KOPT-K1 (cell line): ENCODE measurements around the gene CCDC158.
"Not testable (repeated sequence)": the region's sequence is repeated elsewhere in the genome, so short reads cannot be mapped to it uniquely, and the experiment has no call there.

ENCODE experiments used
- H3K27ac ChIP-seq: fragments of 200-600 bp; sonication (generic); 2 replicates; pipeline ENCODE4 v1.5.1; 2016; ENCODE audit warnings: antibody characterized with exemption, mild to moderate bottlenecking, low read depth, low read length; ENCODE audit not compliant: poor library complexity, severe bottlenecking
- H3K36me3 ChIP-seq: fragments of 200-600 bp; sonication (generic); 2 replicates; pipeline ENCODE4 v1.5.1; 2017; ENCODE audit warnings: antibody characterized with exemption, mild to moderate bottlenecking, low read length, moderate library complexity; ENCODE audit not compliant: insufficient read depth
- H3K9me3 ChIP-seq: fragments of 200-600 bp; sonication (generic); 2 replicates; pipeline ENCODE4 v1.5.1; 2017; ENCODE audit warnings: antibody characterized with exemption, low read length, mild to moderate bottlenecking; ENCODE audit not compliant: insufficient read depth, poor library complexity, severe bottlenecking

CCDC158 gene

GRCh38 chr4:76420762-76421581, at the start of gene CCDC158:
TSS of gene CCDC158 (minus strand) at chr4:76421141. CDS start at chr4:76403207, 17,934 bp downstream.
- no peaks in the 10 kb centered on the region for H3K36me3 ChIP-seq
- H3K9me3 ChIP-seq: no peaks in the 10 kb centered on the region
- no peak within 1 kb of the TSS for H3K27ac ChIP-seq

- H3K27ac ChIP-seq: no peak overlapping the region
- H3K9me3 ChIP-seq: no peaks in the 10 kb centered on the region
- H3K36me3 ChIP-seq: no peaks in the 10 kb centered on the region
Observed at GRCh38 chr4:76470532-76470931, 49.6 kb upstream of the CCDC158 start.

DNA sequence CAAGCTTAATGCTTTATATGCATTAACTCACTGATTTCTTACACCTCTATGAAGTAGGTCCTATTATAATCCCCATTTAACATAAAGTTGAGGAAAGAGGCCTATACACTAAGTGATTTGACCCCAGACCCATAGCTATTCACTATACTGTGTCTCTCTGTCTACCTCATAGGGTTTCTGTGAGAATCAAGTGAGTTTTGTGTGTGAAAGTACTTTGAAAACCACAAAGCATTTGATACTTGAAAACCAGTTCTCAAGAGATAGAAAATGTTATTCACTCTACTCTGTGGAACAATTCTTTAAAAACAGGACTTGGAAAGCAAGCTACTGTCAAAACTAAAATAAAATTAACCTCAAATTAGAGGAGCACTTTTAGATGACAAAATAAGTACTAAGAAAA, 49.1 kb upstream of the CCDC158 start:
- Histone ChIP-seq H3K9me3 (no peaks in the 10 kb centered on the region), H3K36me3 (no peaks in the 10 kb centered on the region), H3K27ac (no peak overlapping the region)

DNA sequence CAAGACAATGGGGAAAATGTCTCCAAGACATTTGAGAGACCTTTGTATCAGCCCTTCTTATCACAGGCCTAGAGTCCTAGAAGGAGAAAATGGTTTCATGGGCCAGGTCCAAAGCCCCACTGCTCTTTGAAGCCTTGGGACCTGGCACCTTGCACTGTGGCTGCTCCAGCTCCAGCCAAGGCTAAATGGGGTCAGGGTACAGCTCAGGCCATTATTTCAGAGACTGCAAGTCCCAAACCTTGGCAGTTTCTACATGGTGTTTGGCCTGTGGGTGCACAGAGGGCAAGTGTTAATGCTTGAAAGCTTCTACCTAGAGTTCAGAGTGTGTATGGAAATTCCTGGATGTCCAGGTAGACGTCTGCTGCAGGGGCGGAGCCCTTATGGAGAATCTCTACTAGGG, 42.6 kb upstream of the CCDC158 start:
- Histone ChIP-seq H3K36me3 (no peaks in the 10 kb centered on the region), H3K27ac (no peak overlapping the region), H3K9me3 (peaks cover 13% of the 10 kb centered on the region)

- no peak overlapping the region for H3K27ac ChIP-seq
- H3K36me3 ChIP-seq: no peaks in the 10 kb centered on the region
- peaks cover 13% of the 10 kb centered on the region for H3K9me3 ChIP-seq
Observed at GRCh38 chr4:76459291-76459723, 38.4 kb upstream of the CCDC158 start.

DNA sequence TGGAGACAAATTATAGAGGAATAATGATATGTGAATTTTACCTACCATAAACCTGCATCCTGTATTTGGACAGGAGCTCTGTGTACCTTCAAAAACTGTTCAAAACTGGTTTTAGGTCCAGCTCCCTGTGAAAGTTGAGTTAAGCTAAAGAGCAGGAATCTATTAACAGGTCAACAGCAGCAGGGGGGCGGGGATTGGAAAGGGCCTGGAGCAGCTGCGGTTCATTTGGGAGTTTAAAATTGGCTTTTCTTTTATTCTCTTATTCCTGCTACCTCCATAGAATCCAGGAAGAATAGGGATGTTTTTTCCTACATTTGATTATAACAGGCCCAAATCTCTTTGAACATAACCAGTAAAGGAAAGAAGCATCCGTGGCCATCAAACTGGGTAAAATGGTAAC, 37.9 kb upstream of the CCDC158 start:
- Histone ChIP-seq H3K27ac (no peak overlapping the region), H3K36me3 (no peaks in the 10 kb centered on the region), H3K9me3 (peaks cover 9% of the 10 kb centered on the region)

DNA sequence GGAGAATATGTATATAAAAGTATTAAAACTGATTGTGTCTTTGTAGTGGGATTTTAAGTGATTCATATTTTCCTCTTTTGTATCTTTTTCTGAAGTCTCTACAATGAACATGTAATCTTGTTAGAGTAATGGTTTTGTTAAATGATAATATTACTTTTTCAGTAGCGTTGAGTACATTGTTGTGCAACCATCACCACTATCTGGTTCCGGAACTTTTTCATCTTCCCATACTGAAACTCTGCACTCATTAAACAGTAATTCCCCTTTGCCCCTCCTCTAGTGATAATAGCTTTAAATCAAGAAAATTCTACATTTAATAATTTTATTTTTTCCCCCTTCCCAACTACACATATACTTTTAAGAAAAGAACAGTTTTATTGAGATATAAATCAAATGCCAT, 37.4 kb upstream of the CCDC158 start:
- peaks cover 4% of the 10 kb centered on the region for H3K9me3 ChIP-seq
- H3K27ac ChIP-seq: no peak overlapping the region
- no peaks in the 10 kb centered on the region for H3K36me3 ChIP-seq

GRCh38 chr4:76457885-76458284, 36.9 kb upstream of the CCDC158 start:
- Histone ChIP-seq H3K27ac (no peak overlapping the region), H3K9me3 (no peaks in the 10 kb centered on the region), H3K36me3 (no peaks in the 10 kb centered on the region)

- not testable (repeated sequence) for H3K27ac ChIP-seq, H3K36me3 ChIP-seq, H3K9me3 ChIP-seq
Observed at GRCh38 chr4:76454073-76454472, 33.1 kb upstream of the CCDC158 start.

- Histone ChIP-seq H3K9me3 (no peaks in the 10 kb centered on the region), H3K27ac (no peak overlapping the region), H3K36me3 (no peaks in the 10 kb centered on the region)
Observed at GRCh38 chr4:76453232-76453631, 32.3 kb upstream of the CCDC158 start.

- Histone ChIP-seq H3K36me3 (no peaks in the 10 kb centered on the region), H3K9me3 (no peaks in the 10 kb centered on the region), H3K27ac (no peak overlapping the region)
Observed at GRCh38 chr4:76449833-76450232, 28.9 kb upstream of the CCDC158 start.

DNA sequence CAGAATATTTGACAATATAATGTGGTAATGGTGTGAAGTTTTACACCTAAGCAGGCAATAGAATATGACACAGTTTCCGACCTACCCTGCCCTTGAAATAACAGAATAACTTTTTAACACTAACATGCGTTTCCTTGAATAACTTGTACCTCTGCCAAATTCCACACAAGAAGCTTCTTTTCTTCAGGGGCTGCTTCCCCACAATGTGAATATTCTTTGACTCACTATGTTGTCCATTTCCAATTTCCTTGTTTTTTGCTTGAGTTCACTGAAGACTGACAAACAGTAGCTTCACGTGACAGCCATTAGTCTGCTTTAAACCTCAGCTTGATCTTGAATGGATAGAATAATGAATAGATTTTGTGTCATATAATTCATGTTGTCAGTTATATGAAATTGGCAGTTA, 28.4 kb upstream of the CCDC158 start:
- H3K36me3 ChIP-seq: no peaks in the 10 kb centered on the region
- no peaks in the 10 kb centered on the region for H3K9me3 ChIP-seq
- no peak overlapping the region for H3K27ac ChIP-seq

DNA sequence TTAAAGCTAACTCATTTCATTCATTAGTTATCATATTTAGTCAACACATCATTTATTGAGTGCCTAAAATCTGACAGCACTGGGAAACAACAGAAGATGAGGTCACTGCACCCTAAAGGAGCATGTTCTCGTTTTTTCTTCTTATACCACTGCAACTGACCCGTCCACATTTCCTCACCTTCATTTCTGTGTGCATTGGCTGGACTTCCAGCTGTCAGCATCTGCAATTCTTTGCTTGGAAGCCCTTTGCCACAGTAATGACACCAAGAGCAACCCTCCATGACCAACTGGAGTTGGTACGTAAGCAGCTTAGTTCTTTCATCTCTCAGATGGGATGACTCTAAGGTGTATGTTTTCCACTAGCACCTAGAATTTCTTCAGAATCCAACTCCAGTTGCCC, 27.3 kb upstream of the CCDC158 start:
- H3K9me3 ChIP-seq: no peaks in the 10 kb centered on the region
- no peaks in the 10 kb centered on the region for H3K36me3 ChIP-seq
- no peak overlapping the region for H3K27ac ChIP-seq

- Histone ChIP-seq H3K36me3 (no peaks in the 10 kb centered on the region), H3K27ac (no peak overlapping the region), H3K9me3 (no peaks in the 10 kb centered on the region)
Observed at GRCh38 chr4:76447393-76447851, 26.5 kb upstream of the CCDC158 start.

- Histone ChIP-seq H3K9me3 (no peaks in the 10 kb centered on the region), H3K36me3 (no peaks in the 10 kb centered on the region), H3K27ac (no peak overlapping the region)
Observed at GRCh38 chr4:76445911-76446310, 25.0 kb upstream of the CCDC158 start.

GRCh38 chr4:76443376-76443775, 22.4 kb upstream of the CCDC158 start:
- Histone ChIP-seq H3K36me3 (no peaks in the 10 kb centered on the region), H3K27ac (no peak overlapping the region), H3K9me3 (no peaks in the 10 kb centered on the region)
